GM18517 (cell line): Measurements from ENCODE around the gene MLXIPL.
"Not testable (repeated sequence)": the region's sequence is repeated elsewhere in the genome, so short reads cannot be mapped to it uniquely, and the experiment has no call there.

Experiments used
- ATAC-seq: cut with Tn5 transposase; IDR thresholded peaks from one replicate; pipeline ENCODE4 v1.9.1; 2021; ENCODE audit warnings: mild to moderate bottlenecking, moderate library complexity; ENCODE audit not compliant: unreplicated experiment

MLXIPL gene

GRCh38 chr7:73555411-73555982 is 68.8 kb downstream of the MLXIPL start:
- no peak for ATAC-seq

GRCh38 chr7:73550093-73550492 is 74.2 kb downstream of the MLXIPL start:
- not testable (repeated sequence) for ATAC-seq

GRCh38 chr7:73549176-73549575 is 75.1 kb downstream of the MLXIPL start:
- no peak for ATAC-seq

- no peak for ATAC-seq
Observed at GRCh38 chr7:73547841-73548240, 76.5 kb downstream of the MLXIPL start.

GRCh38 chr7:73544678-73545077 is 79.6 kb downstream of the MLXIPL start:
- ATAC-seq: no peak
